Measurements from ENCODE around the gene CREB5. TPM values are rescaled to one million over a fixed set of nuclear protein-coding genes. Genes with fewer than 3 reads are reported as not detected.
"Not testable (repeated sequence)": the region's sequence is repeated elsewhere in the genome, so short reads cannot be mapped to it uniquely, and the experiment has no call there.

Gene CREB5
- total RNA-seq, 1 experiment from 2014 or later, result 5.2 TPM

DNA sequence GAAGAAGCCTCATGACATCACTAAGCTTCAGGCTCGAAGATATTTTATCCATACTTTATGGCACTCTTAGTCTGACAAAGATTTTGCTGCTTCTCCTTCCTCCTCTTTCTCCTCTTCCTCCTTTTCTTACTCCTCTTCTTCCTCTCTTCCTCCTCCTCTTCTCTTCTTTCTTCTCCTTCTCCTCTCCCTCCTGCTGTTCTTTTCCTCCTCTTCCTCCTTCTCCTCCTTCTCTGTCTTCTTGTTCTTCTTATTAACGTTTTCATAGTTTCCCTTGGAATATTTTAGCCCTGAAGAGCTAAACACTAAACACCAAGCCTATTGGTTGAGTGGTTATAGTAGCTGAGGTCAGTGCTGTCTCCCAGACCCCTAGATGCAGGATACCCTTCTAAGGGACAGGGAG, 137.7 kb downstream of the CREB5 start:
- no peaks in the 10 kb centered on the region for H3F3A ChIP-seq (ENCODE audit: low read length, unreplicated experiment)
- H3K4me2 ChIP-seq (ENCODE audit: low read length), result no peak overlapping the region
- no peaks in the 10 kb centered on the region for H3K4me1 ChIP-seq (ENCODE audit: insufficient read depth, low read length)
- no peak overlapping the region for H3K27ac ChIP-seq (ENCODE audit: low read length)
- H3K27me3 ChIP-seq (ENCODE audit: low read length), result peaks cover 22% of the 10 kb centered on the region; the same call in 1 of the 2 replicates
- no peak overlapping the region for H3K4me3 ChIP-seq (ENCODE audit: low read length)
- intact Hi-C loops (cut with micrococcal nuclease), result no loop called here
- H4K20me1 ChIP-seq (ENCODE audit: low read length), result no peaks in the 10 kb centered on the region
- ATAC-seq (no peak), DNase-seq (no peak)
- H3K79me2 ChIP-seq (ENCODE audit: low read length), result no peaks in the 10 kb centered on the region
- ChIA-PET POLR2A (ENCODE audit: unreplicated experiment) (no interaction called here), CTCF (interaction anchor here (0.7 kb wide), 1 partner anchor 306 kb away, joined by 3 read pairs; no protein-coding TSS in a partner anchor)
- no peaks in the 10 kb centered on the region for H3K9me2 ChIP-seq (replicated peaks; ENCODE audit: low read length)
- BruUV-seq (replicated peaks), result no TSS peak
- H3K9me3 ChIP-seq (ENCODE audit: low read length), result no peaks in the 10 kb centered on the region
- H2AFZ ChIP-seq (ENCODE audit: low read length), result no peak overlapping the region
- no peaks in the 10 kb centered on the region for H3K36me3 ChIP-seq (ENCODE audit: low read depth, low read length)
- TF ChIP-seq EZH2phosphoT487 (IDR thresholded peaks at IDR 0.05; ENCODE audit: borderline replicate concordance, low read length) (no peak), EZH2 (IDR thresholded peaks at IDR 0.05; ENCODE audit: low read length, unreplicated experiment) (no peak)
- TF ChIP-seq, protein P1, sequence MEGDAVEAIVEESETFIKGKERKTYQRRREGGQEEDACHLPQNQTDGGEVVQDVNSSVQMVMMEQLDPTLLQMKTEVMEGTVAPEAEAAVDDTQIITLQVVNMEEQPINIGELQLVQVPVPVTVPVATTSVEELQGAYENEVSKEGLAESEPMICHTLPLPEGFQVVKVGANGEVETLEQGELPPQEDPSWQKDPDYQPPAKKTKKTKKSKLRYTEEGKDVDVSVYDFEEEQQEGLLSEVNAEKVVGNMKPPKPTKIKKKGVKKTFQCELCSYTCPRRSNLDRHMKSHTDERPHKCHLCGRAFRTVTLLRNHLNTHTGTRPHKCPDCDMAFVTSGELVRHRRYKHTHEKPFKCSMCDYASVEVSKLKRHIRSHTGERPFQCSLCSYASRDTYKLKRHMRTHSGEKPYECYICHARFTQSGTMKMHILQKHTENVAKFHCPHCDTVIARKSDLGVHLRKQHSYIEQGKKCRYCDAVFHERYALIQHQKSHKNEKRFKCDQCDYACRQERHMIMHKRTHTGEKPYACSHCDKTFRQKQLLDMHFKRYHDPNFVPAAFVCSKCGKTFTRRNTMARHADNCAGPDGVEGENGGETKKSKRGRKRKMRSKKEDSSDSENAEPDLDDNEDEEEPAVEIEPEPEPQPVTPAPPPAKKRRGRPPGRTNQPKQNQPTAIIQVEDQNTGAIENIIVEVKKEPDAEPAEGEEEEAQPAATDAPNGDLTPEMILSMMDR (conservative IDR thresholded peaks at IDR 0.05; ENCODE audit: low read depth, low read length), result no peak
- no peak overlapping the region for H3K9ac ChIP-seq (ENCODE audit: low read length)

DNA sequence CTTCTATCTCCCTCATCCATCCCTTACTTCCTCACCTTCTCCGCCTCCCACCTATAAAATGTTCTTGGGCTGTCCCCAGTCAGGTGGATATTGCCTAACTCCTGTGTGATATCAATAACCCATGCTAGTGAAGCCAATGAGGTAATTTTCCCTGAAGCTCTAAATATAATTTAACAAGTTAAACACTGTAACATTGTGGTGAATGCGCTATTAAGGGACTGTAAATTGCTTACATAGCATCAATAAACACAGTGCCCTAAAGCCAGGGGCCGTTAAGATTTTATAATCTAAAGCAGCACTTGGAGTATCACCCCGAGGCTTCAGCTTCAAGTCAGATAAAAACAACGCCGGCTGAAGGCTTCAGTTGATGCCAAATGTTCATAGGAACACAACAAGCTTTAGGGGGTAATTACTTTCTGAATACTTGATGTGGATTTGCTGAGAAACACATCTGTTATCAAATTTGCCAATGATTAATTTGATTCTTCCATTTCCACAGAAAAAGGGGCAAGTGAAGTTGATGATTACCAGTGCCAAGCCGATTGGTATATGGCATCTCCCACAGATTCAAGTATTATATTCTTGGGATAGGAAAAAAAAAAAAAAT, 138.4 kb downstream of the CREB5 start:
- TF ChIP-seq, protein P1 (conservative IDR thresholded peaks at IDR 0.05; ENCODE audit: low read depth, low read length), result no peak
- TF ChIP-seq EZH2phosphoT487 (IDR thresholded peaks at IDR 0.05; ENCODE audit: borderline replicate concordance, low read length) (no peak), EZH2 (IDR thresholded peaks at IDR 0.05; ENCODE audit: low read length, unreplicated experiment) (no peak)
- Histone ChIP-seq H2AFZ (ENCODE audit: low read length) (no peak overlapping the region), H4K20me1 (ENCODE audit: low read length) (no peaks in the 10 kb centered on the region), H3K9me2 (replicated peaks; ENCODE audit: low read length) (no peaks in the 10 kb centered on the region), H3K36me3 (ENCODE audit: low read depth, low read length) (no peaks in the 10 kb centered on the region), H3K27me3 (ENCODE audit: low read length) (peaks cover 20% of the 10 kb centered on the region; the same call in 1 of the 2 replicates), H3K9me3 (ENCODE audit: low read length) (no peaks in the 10 kb centered on the region), H3K4me1 (ENCODE audit: insufficient read depth, low read length) (no peaks in the 10 kb centered on the region), H3K79me2 (ENCODE audit: low read length) (no peaks in the 10 kb centered on the region), H3F3A (ENCODE audit: low read length, unreplicated experiment) (no peaks in the 10 kb centered on the region), H3K27ac (ENCODE audit: low read length) (no peak overlapping the region), H3K4me2 (ENCODE audit: low read length) (no peak overlapping the region), H3K4me3 (ENCODE audit: low read length) (no peak overlapping the region), H3K9ac (ENCODE audit: low read length) (no peak overlapping the region)
- ATAC-seq, result no peak
- no peak for DNase-seq
- no TSS peak for BruUV-seq (replicated peaks)
- ChIA-PET CTCF (no interaction called here), POLR2A (ENCODE audit: unreplicated experiment) (no interaction called here)
- intact Hi-C loops (cut with micrococcal nuclease), result no loop called here

DNA sequence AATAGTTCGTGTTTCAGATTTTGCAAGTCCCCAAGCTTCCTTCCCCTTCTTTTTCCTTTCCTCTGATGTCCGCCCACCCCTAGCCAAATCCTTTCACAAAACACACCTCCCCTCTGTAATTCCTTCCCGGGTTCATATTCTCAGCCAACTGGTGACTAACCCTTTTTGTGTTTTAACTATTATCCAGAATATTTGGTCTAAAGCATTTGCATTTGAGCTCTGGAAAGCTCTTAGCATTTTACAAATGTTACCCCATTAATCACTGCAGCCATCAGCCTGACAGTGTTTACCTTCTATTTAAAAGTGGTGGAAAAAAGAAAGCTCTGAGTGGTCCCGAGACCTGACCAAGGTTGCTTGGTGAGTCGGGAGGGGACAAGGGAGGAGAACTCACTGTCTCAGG, 139.0 kb downstream of the CREB5 start:
- ChIA-PET CTCF (no interaction called here), POLR2A (ENCODE audit: unreplicated experiment) (no interaction called here)
- DNase-seq, result no peak

DNA sequence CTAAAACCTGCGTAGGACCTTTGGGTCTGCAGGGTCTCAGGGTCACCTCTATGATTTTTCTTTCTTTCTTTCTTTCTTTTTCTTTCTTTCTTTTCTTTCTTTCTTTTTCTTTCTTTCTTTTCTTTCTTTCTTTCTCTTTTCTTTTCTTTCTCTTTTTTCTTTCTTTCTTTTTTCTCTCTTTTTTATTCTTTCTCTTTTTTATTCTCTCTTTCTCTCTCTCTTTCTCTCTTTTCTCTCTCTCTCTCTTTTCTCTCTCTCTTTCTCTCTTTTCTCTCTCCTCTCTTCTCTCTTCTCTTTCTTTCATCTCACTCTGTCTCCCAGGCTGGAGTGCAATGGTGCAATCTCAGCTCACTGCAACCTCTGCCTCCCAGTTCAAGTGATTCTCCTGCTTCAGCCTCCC, 139.4 kb downstream of the CREB5 start:
- ATAC-seq; H3F3A ChIP-seq (ENCODE audit: low read length, unreplicated experiment); POLR2A ChIA-PET (ENCODE audit: unreplicated experiment); H3K27ac ChIP-seq (ENCODE audit: low read length); H2AFZ ChIP-seq (ENCODE audit: low read length); H3K79me2 ChIP-seq (ENCODE audit: low read length); H3K36me3 ChIP-seq (ENCODE audit: low read depth, low read length); H3K4me3 ChIP-seq (ENCODE audit: low read length); CTCF ChIA-PET; H3K4me1 ChIP-seq (ENCODE audit: insufficient read depth, low read length); intact Hi-C loops (cut with micrococcal nuclease); H4K20me1 ChIP-seq (ENCODE audit: low read length); DNase-seq; H3K4me2 ChIP-seq (ENCODE audit: low read length); H3K9me3 ChIP-seq (ENCODE audit: low read length); H3K9me2 ChIP-seq (replicated peaks; ENCODE audit: low read length); H3K9ac ChIP-seq (ENCODE audit: low read length); BruUV-seq (replicated peaks): not testable (repeated sequence)
- H3K27me3 ChIP-seq (ENCODE audit: low read length), result peaks cover 20% of the 10 kb centered on the region; the same call in 1 of the 2 replicates

More for the DNA sequence above, 139.0 kb downstream of the CREB5 start:
- Histone ChIP-seq H3K4me3 (ENCODE audit: low read length) (no peak overlapping the region), H3F3A (ENCODE audit: low read length, unreplicated experiment) (no peaks in the 10 kb centered on the region), H3K9me2 (replicated peaks; ENCODE audit: low read length) (no peaks in the 10 kb centered on the region), H2AFZ (ENCODE audit: low read length) (no peak overlapping the region), H3K9ac (ENCODE audit: low read length) (no peak overlapping the region), H3K4me1 (ENCODE audit: insufficient read depth, low read length) (no peaks in the 10 kb centered on the region), H3K79me2 (ENCODE audit: low read length) (no peaks in the 10 kb centered on the region), H3K27me3 (ENCODE audit: low read length) (peaks cover 20% of the 10 kb centered on the region; the same call in 1 of the 2 replicates), H3K27ac (ENCODE audit: low read length) (no peak overlapping the region), H3K4me2 (ENCODE audit: low read length) (no peak overlapping the region), H4K20me1 (ENCODE audit: low read length) (no peaks in the 10 kb centered on the region), H3K9me3 (ENCODE audit: low read length) (no peaks in the 10 kb centered on the region), H3K36me3 (ENCODE audit: low read depth, low read length) (no peaks in the 10 kb centered on the region)
- intact Hi-C loops (cut with micrococcal nuclease), result no loop called here
- no TSS peak for BruUV-seq (replicated peaks)
- TF ChIP-seq, protein P1 (conservative IDR thresholded peaks at IDR 0.05; ENCODE audit: low read depth, low read length), result no peak
- TF ChIP-seq EZH2phosphoT487 (IDR thresholded peaks at IDR 0.05; ENCODE audit: borderline replicate concordance, low read length), result no peak
- TF ChIP-seq EZH2 (IDR thresholded peaks at IDR 0.05; ENCODE audit: low read length, unreplicated experiment), result no peak
- ATAC-seq, result no peak

Measured in PC-3 (cell line).